ENCODE data around the gene SERPINB1.
"Not testable (repeated sequence)": the region's sequence is repeated elsewhere in the genome, so short reads cannot be mapped to it uniquely, and the experiment has no call there.

Gene SERPINB1

GRCh38 chr6:2802521-2803060 is 39.1 kb downstream of the SERPINB1 start:
- H3K4me1 ChIP-seq (ENCODE audit: control insufficient read depth, insufficient read depth, low read length, unreplicated experiment): peaks cover 5% of the 10 kb centered on the region
- H3K79me2 ChIP-seq (ENCODE audit: control insufficient read depth, insufficient read depth, low read length, unreplicated experiment): no peaks in the 10 kb centered on the region
- H2AFZ ChIP-seq (ENCODE audit: low read length, unreplicated experiment): no peak overlapping the region
- H3K27me3 ChIP-seq (ENCODE audit: insufficient read depth, low read length): no peaks in the 10 kb centered on the region
- no peak overlapping the region for H3K4me3 ChIP-seq (ENCODE audit: low read depth, low read length)
- H3K36me3 ChIP-seq (ENCODE audit: insufficient read depth, low read length): no peaks in the 10 kb centered on the region
- no peak overlapping the region for H3K27ac ChIP-seq (ENCODE audit: low read depth, low read length)

- not testable (repeated sequence) for H3K27ac ChIP-seq (ENCODE audit: low read depth, low read length); H3K27me3 ChIP-seq (ENCODE audit: insufficient read depth, low read length); H3K4me3 ChIP-seq (ENCODE audit: low read depth, low read length); H3K4me1 ChIP-seq (ENCODE audit: control insufficient read depth, insufficient read depth, low read length, unreplicated experiment); H3K79me2 ChIP-seq (ENCODE audit: control insufficient read depth, insufficient read depth, low read length, unreplicated experiment); H3K36me3 ChIP-seq (ENCODE audit: insufficient read depth, low read length); H2AFZ ChIP-seq (ENCODE audit: low read length, unreplicated experiment)
Observed at GRCh38 chr6:2801687-2802086, 40.0 kb downstream of the SERPINB1 start.

DNA sequence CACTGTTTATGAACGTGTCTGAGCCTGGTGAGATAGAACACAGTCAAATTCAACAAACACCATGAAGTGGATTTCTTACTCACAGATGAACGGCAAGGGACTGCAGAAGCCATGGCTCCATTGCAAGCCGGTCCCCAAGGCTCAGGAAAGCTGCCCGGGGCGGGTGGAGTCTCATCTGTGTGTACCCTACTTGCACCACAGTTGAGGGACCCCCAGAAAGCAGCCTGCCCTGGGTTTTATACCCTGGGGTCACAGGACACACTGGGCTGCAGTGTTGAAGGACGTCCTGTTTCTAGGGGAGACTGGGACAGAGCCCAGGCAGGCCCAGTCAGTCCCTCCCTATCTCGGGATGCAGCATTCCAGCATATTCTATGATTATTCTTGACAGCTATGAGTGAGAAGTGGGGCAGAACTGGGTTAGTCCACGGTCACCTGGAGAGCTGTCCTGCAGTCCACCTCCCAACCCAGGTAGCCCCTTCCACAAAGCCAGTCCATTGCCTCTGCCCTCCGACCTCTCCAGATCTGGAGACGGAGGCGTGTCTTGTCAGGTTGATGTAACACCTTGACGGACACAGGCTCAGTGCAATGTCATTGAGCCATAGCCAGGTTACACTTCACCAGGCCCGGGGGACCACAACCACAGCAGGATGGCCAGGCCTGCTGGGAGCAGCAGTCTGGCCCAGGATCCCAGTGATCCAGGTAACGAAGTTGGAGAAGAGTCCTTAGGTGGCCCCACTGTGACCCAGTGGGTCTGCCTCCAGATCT is 40.9 kb downstream of the SERPINB1 start:
- Histone ChIP-seq H3K36me3 (ENCODE audit: insufficient read depth, low read length) (no peaks in the 10 kb centered on the region), H3K4me1 (ENCODE audit: control insufficient read depth, insufficient read depth, low read length, unreplicated experiment) (no peaks in the 10 kb centered on the region), H3K4me3 (ENCODE audit: low read depth, low read length) (no peak overlapping the region), H2AFZ (ENCODE audit: low read length, unreplicated experiment) (no peak overlapping the region), H3K27ac (ENCODE audit: low read depth, low read length) (no peak overlapping the region), H3K79me2 (ENCODE audit: control insufficient read depth, insufficient read depth, low read length, unreplicated experiment) (no peaks in the 10 kb centered on the region), H3K27me3 (ENCODE audit: insufficient read depth, low read length) (no peaks in the 10 kb centered on the region)

- H3K79me2 ChIP-seq (ENCODE audit: control insufficient read depth, insufficient read depth, low read length, unreplicated experiment): no peaks in the 10 kb centered on the region
- no peaks in the 10 kb centered on the region for H3K36me3 ChIP-seq (ENCODE audit: insufficient read depth, low read length)
- H3K4me1 ChIP-seq (ENCODE audit: control insufficient read depth, insufficient read depth, low read length, unreplicated experiment): no peaks in the 10 kb centered on the region
- H3K27ac ChIP-seq (ENCODE audit: low read depth, low read length): no peak overlapping the region
- no peak overlapping the region for H3K4me3 ChIP-seq (ENCODE audit: low read depth, low read length)
- H2AFZ ChIP-seq (ENCODE audit: low read length, unreplicated experiment): no peak overlapping the region
- no peaks in the 10 kb centered on the region for H3K27me3 ChIP-seq (ENCODE audit: insufficient read depth, low read length)
Observed at GRCh38 chr6:2799936-2800527, 41.6 kb downstream of the SERPINB1 start.

GRCh38 chr6:2798586-2799134 is 43.0 kb downstream of the SERPINB1 start:
- Histone ChIP-seq H3K27me3 (ENCODE audit: insufficient read depth, low read length) (no peaks in the 10 kb centered on the region), H3K27ac (ENCODE audit: low read depth, low read length) (no peak overlapping the region), H3K4me3 (ENCODE audit: low read depth, low read length) (no peak overlapping the region), H3K4me1 (ENCODE audit: control insufficient read depth, insufficient read depth, low read length, unreplicated experiment) (no peaks in the 10 kb centered on the region), H2AFZ (ENCODE audit: low read length, unreplicated experiment) (no peak overlapping the region), H3K36me3 (ENCODE audit: insufficient read depth, low read length) (no peaks in the 10 kb centered on the region), H3K79me2 (ENCODE audit: control insufficient read depth, insufficient read depth, low read length, unreplicated experiment) (no peaks in the 10 kb centered on the region)

DNA sequence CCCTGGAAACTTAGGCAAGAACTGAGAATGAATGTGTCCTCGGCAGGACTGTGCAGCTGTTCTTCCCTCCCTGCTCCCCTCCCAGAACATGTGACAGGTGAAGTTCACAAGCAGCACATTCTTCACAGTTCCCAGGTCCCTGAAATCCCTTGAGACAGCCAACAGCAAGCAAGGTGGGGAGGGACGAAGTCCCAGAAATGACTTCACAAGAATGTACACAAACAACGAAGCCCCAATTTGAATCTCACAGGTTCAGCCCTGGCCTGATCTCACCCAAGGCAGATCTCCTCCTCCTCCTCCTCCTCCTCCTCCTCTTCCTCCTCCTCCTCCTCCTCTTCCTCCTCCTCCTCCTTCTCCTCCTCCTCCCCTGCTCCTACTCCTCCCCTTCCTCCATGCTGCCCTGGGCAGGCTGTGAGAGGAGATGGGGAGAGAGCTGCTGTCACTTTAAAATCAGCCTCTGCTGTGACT is 44.1 kb downstream of the SERPINB1 start:
- no peak overlapping the region for H2AFZ ChIP-seq (ENCODE audit: low read length, unreplicated experiment)
- H3K4me1 ChIP-seq (ENCODE audit: control insufficient read depth, insufficient read depth, low read length, unreplicated experiment): no peaks in the 10 kb centered on the region
- H3K36me3 ChIP-seq (ENCODE audit: insufficient read depth, low read length): no peaks in the 10 kb centered on the region
- no peak overlapping the region for H3K4me3 ChIP-seq (ENCODE audit: low read depth, low read length)
- no peaks in the 10 kb centered on the region for H3K79me2 ChIP-seq (ENCODE audit: control insufficient read depth, insufficient read depth, low read length, unreplicated experiment)
- no peaks in the 10 kb centered on the region for H3K27me3 ChIP-seq (ENCODE audit: insufficient read depth, low read length)
- no peak overlapping the region for H3K27ac ChIP-seq (ENCODE audit: low read depth, low read length)

DNA sequence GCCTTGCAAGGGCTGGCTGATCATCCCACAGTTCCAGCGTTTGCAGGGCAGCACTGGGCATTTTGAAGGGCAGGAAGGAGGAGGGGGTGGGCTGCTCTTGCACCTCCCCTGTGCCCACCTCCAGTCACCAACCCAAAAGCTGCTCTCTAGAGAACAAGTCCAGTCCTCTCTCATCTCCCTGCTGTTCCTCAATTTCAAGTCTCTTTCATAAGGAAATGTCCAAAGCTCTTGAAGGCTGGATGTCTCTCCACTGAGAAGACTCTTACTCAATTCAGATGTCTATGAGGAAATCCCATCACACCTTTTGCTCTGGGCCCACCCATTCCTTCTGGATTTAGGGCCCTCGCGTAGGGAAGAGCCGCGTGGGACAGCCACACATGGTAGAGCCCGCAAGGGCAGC is 44.8 kb downstream of the SERPINB1 start:
- Histone ChIP-seq H3K27ac (ENCODE audit: low read depth, low read length) (no peak overlapping the region), H2AFZ (ENCODE audit: low read length, unreplicated experiment) (no peak overlapping the region), H3K4me1 (ENCODE audit: control insufficient read depth, insufficient read depth, low read length, unreplicated experiment) (no peaks in the 10 kb centered on the region), H3K79me2 (ENCODE audit: control insufficient read depth, insufficient read depth, low read length, unreplicated experiment) (no peaks in the 10 kb centered on the region), H3K27me3 (ENCODE audit: insufficient read depth, low read length) (no peaks in the 10 kb centered on the region), H3K4me3 (ENCODE audit: low read depth, low read length) (no peak overlapping the region), H3K36me3 (ENCODE audit: insufficient read depth, low read length) (no peaks in the 10 kb centered on the region)

GRCh38 chr6:2795956-2796355 is 45.7 kb downstream of the SERPINB1 start:
- no peak overlapping the region for H2AFZ ChIP-seq (ENCODE audit: low read length, unreplicated experiment)
- H3K4me1 ChIP-seq (ENCODE audit: control insufficient read depth, insufficient read depth, low read length, unreplicated experiment): peaks cover 7% of the 10 kb centered on the region
- no peak overlapping the region for H3K27ac ChIP-seq (ENCODE audit: low read depth, low read length)
- no peaks in the 10 kb centered on the region for H3K27me3 ChIP-seq (ENCODE audit: insufficient read depth, low read length)
- H3K36me3 ChIP-seq (ENCODE audit: insufficient read depth, low read length): no peaks in the 10 kb centered on the region
- H3K4me3 ChIP-seq (ENCODE audit: low read depth, low read length): no peak overlapping the region
- no peaks in the 10 kb centered on the region for H3K79me2 ChIP-seq (ENCODE audit: control insufficient read depth, insufficient read depth, low read length, unreplicated experiment)

GRCh38 chr6:2795162-2795561 is 46.5 kb downstream of the SERPINB1 start:
- Histone ChIP-seq H3K79me2 (ENCODE audit: control insufficient read depth, insufficient read depth, low read length, unreplicated experiment) (no peaks in the 10 kb centered on the region), H3K4me3 (ENCODE audit: low read depth, low read length) (no peak overlapping the region), H3K27ac (ENCODE audit: low read depth, low read length) (no peak overlapping the region), H3K27me3 (ENCODE audit: insufficient read depth, low read length) (no peaks in the 10 kb centered on the region), H3K36me3 (ENCODE audit: insufficient read depth, low read length) (no peaks in the 10 kb centered on the region), H2AFZ (ENCODE audit: low read length, unreplicated experiment) (no peak overlapping the region), H3K4me1 (ENCODE audit: control insufficient read depth, insufficient read depth, low read length, unreplicated experiment) (peaks cover 15% of the 10 kb centered on the region)

- no peak overlapping the region for H3K4me3 ChIP-seq (ENCODE audit: low read depth, low read length)
- no peaks in the 10 kb centered on the region for H3K27me3 ChIP-seq (ENCODE audit: insufficient read depth, low read length)
- no peak overlapping the region for H2AFZ ChIP-seq (ENCODE audit: low read length, unreplicated experiment)
- H3K79me2 ChIP-seq (ENCODE audit: control insufficient read depth, insufficient read depth, low read length, unreplicated experiment): no peaks in the 10 kb centered on the region
- no peaks in the 10 kb centered on the region for H3K36me3 ChIP-seq (ENCODE audit: insufficient read depth, low read length)
- H3K4me1 ChIP-seq (ENCODE audit: control insufficient read depth, insufficient read depth, low read length, unreplicated experiment): peaks cover 22% of the 10 kb centered on the region
- no peak overlapping the region for H3K27ac ChIP-seq (ENCODE audit: low read depth, low read length)
Observed at GRCh38 chr6:2794171-2794730, 47.4 kb downstream of the SERPINB1 start.

All from ACC112 (cell line).